Measurements from ENCODE around the gene TRAF7.

Gene TRAF7

GRCh38 chr16:2167068-2167638, 11.6 kb downstream of the TRAF7 start:
- DNase-seq: no peak

GRCh38 chr16:2170080-2170479, 14.5 kb downstream of the TRAF7 start:
- DNase-seq: no peak

- DNase-seq: no peak
Observed at GRCh38 chr16:2170587-2171435, 15.2 kb downstream of the TRAF7 start.

GRCh38 chr16:2171601-2172178, 16.1 kb downstream of the TRAF7 start:
- DNase-seq: no peak

DNA sequence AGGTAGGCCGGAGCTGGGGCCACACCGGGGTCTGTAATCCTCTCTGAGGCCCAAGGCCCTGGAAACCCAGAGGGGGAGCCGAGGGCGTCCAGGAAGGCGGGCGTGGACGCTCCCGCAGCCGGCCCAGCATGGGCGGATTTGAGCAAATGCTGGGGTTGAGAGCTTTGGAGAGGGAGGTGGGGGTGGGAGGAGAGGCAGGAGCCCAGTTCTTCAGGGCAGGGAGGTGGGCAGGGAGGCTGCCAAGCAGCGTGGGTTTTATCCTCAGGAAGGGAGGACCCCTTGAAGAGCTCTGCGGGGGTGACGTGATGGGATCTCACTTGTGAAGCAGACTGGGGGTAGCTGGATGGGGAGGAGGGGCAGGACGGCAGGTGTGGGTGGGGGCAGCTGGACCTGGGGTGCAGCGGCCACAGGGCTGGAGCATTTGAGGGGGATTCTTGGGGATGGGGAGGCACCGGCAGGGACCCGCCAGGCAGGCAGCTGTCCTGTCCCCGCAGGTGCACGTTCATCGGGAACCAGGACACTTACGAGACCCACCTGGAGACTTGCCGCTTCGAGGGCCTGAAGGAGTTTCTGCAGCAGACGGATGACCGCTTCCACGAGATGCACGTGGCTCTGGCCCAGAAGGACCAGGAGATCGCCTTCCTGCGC, 17.2 kb downstream of the TRAF7 start:
- no peak for DNase-seq

- no peak for DNase-seq
Observed at GRCh38 chr16:2173366-2173765, 17.8 kb downstream of the TRAF7 start.

DNA sequence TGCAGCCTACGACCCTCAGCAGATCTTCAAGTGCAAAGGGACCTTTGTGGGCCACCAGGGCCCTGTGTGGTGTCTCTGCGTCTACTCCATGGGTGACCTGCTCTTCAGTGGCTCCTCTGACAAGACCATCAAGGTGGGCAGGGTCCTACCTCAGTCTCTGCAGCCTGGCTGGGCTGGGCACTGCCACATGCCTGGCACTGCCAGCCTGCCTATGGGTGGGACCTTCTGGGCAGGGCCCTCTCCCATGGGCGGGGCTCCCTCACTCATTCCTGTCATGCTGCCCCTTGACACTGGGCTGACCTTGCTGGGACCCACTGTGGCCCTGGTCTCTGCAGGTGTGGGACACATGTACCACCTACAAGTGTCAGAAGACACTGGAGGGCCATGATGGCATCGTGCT, 18.3 kb downstream of the TRAF7 start:
- no peak for DNase-seq

DNA sequence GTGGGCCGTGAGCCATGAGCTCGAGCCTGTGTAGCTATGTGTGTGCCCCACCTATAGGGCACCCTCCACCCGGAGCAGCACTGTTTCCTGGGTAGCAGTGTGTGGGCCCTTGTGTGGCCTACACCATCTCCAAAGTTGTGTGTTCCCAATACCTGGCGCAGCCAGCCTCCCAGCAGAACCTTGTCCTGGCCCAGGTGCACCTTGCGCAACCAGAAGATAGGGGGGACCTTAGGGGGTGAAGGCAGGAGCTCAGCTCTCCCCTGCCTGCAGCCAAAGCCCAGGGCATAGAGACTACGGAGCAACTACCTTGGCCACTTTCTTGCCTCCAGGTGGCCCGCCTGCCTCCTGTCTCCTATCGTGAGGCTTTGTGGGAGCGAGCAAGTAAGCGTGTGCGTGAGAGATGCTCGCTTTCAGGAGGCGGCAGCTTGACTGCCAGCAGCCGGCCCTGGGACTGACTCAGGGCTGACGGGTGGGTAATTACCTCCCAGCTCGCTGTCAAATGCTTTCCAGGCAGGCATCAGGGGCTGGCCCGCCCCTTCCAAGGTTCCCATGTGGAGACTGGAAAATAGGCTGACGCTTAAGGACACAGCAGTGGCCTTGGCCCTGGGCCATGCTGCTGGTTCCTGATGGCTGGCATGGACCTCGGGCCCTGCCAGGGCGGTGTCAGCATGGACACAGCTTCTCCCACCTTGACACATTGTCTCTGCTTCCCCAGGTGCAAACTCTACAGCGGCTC, 19.0 kb downstream of the TRAF7 start:
- peak; percentile 34 for DNase-seq

GRCh38 chr16:2175454-2175853, 19.9 kb downstream of the TRAF7 start:
- DNase-seq: no peak

DNA sequence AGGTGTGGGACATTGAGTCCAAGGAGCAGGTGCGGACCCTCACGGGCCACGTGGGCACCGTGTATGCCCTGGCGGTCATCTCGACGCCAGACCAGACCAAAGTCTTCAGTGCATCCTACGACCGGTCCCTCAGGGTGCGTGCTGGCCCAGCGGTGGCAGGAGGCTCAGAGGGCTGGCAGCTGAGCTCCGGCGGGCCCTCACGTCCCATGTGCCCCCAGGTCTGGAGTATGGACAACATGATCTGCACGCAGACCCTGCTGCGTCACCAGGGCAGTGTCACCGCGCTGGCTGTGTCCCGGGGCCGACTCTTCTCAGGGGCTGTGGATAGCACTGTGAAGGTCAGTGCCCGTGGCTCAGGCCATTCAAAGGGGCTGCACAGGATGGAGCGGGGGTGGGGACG, 20.5 kb downstream of the TRAF7 start:
- DNase-seq: no peak

DNA sequence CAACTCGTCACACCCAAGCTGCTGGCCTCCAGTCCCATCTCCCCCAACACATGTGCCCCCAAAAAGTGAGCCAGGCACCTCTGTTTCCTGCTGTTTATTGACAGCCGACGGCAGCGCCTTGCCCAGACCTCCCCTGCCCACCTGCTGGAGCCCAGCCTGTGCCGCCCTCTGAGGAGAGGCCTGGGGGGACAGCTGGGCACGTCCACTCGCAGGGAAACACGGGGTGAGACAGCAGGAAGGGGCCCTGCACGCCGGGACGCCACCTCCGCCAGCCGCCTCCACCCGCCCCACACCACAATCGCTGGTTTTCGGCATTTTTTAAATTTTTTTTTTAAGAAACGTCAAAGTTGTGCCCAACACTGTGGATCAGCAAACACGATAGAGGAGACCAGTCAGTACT, 21.5 kb downstream of the TRAF7 start:
- no peak for DNase-seq

DNA sequence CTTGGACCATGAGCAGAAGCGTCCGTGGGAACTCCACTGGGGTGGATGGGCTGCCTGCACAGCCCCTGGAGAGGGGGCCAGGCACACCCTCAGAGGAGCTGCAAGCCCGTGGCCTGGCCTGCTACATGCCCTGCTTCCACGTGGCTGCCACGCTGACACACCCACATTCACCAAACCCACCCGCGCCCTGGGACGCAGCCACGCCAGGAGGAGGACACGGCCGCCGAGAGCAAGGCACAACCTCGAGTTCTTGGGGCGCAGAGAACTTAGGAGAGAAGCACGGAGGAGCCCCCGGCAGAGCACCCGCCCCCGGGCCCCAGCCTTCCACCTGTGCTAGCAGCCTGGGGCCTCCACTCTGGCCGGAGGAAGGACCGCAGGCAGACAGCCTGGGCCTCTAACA, 22.0 kb downstream of the TRAF7 start:
- DNase-seq: no peak

DNA sequence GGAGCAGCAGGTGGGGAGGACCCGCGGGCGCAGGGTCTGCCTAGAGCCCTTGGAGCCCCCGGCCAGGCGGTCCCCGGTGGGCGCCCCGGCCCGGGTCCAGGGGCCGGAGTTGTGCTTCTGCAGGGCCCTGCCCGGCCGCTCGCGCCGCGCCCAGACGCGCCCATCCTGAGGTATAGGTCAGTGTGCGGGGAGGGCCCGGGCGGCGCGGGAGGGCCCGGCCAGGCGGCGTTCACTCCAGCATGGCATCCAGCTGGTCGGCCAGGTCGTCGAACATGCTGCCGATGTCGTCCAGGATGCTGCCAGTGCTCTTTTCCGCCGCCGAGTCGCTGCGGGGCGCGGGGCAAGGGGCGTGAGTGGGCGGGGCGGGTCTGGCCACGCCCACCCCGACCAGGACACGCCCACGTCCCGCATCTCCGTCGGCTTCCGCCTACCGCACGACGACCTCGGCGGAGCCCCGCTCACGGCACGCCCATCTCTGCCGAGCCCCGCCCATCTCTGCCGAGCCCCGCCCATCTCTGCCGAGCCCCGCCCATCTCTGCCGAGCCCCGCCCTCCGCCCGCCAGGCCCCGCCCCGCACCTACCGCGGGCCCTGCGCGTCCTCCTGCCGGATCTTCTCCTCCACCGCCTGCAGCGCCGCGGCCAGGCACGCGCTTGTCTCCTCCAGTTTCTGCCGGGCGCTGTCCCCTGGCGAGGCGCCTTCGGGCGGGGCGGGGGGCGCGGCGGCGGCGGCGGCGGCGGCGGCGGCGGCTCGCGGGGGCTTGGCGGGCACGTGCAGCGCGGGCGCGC, 22.9 kb downstream of the TRAF7 start:
- no peak for DNase-seq

- no peak for DNase-seq
Observed at GRCh38 chr16:2179107-2179501, 23.5 kb downstream of the TRAF7 start.

DNA sequence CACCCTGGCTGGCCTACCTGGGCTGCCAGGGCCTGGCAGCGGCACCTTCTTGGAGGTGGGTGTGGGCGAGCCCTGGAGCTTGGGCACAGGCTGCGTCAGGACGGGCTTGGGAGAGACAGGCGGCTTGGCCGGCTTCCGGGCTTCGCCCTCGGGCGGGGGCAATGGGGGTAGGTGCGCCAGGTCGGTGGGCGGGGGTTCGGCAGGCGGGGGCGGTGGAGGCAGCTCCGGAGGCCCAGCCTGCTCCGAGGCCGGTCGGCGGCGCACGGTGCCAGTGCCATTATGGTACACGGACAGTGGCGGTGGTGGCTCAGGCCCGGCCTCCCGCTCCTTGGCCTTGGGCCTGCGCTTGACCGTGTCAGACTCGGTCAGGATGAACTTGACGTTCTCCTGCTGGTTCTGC, 24.0 kb downstream of the TRAF7 start:
- no peak for DNase-seq

- no peak for DNase-seq
Observed at GRCh38 chr16:2180461-2180860, 24.9 kb downstream of the TRAF7 start.

DNA sequence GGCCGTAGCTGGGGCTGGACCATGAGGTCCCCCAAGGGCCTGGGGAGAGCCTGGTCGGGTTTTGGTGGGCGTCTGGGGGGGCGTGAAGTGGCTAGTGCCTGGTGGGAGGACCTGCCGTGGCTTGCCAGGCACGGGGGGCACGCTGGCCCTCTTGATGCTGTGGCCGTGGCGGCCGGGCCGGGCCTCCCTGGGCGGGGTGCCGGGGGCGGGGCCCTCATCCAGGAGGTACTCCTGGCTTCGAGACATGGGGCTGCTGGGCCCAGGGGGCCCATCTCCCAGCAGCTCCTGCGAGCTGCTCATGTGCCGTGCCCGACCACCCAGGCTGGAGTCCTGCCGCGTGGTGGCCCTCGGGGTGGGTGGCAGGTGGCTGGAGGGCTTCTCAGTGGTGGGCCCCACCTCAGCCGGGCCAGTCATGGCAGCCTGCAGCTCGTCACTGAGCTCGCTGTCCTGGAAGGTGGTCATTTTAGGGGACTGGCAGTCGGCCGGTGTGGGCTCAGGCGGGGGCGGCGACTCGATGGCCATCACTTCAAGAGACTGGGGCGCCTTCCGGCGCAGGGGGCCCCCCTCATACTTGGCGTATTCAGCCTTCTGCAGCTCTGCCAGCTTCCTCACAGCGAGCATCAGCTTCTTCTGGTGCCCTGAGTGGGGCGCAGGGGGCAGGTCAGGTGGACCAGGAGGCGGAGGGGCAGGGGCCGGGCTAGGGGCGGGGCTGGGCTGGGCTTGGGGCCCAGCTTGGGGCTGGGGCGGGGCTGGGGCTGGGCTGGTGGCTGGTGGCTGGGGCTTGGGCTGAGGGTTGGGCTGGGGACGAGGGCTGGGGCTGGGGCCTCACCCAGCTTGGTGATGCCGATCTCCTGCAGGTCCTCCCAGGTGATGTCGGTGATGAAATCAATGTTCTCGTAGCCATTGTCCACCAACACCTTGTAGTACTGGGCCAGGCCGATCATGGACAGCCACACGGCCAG, 25.7 kb downstream of the TRAF7 start:
- DNase-seq: no peak

GRCh38 chr16:2181952-2182351, 26.4 kb downstream of the TRAF7 start:
- DNase-seq: no peak

DNA sequence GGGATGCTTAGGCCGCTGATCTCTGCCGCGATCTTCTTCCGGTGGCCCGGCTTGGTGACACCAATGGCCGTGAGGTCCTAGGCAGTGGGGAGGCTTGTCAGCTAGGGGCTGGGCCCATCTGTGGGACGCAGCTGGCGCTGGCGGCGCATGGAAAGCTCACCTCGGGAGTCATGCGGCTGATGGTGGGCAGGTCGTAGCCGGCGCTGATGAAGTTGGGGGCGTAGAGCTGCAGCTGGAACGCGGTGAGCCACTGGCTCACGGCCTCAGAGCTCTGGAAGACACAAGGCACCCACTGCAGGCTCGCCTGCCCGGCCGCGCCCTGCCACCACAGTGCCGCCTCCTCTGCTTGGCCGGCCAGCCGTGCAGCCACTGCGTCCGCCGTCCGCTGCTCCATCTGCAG, 28.1 kb downstream of the TRAF7 start:
- DNase-seq: no peak

- DNase-seq: no peak
Observed at GRCh38 chr16:2184346-2184745, 28.8 kb downstream of the TRAF7 start.

DNA sequence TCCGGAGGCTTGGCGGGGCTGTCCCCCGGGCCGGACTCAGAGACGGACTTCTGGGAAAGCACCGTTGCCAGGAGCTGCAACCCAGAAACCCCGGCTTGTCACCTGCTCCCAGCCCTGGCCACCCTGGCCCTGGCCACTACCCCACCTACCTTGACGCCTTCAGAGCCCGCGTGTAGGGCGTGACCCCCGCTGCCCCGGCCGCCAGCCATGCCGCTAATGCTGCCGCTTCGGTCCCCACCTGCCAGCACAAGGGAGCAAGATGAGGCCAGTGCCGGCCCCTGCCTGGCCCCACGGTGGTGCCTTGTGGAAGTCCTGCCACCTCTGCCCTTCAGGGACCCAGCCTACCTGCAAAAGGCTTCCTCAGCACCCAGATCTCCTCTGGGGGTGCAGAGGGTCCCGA, 29.4 kb downstream of the TRAF7 start:
- no peak for DNase-seq
